Measurements from ENCODE around the gene PROCR.
"Not testable (repeated sequence)": the region's sequence is repeated elsewhere in the genome, so short reads cannot be mapped to it uniquely, and the experiment has no call there.

PROCR gene

DNA sequence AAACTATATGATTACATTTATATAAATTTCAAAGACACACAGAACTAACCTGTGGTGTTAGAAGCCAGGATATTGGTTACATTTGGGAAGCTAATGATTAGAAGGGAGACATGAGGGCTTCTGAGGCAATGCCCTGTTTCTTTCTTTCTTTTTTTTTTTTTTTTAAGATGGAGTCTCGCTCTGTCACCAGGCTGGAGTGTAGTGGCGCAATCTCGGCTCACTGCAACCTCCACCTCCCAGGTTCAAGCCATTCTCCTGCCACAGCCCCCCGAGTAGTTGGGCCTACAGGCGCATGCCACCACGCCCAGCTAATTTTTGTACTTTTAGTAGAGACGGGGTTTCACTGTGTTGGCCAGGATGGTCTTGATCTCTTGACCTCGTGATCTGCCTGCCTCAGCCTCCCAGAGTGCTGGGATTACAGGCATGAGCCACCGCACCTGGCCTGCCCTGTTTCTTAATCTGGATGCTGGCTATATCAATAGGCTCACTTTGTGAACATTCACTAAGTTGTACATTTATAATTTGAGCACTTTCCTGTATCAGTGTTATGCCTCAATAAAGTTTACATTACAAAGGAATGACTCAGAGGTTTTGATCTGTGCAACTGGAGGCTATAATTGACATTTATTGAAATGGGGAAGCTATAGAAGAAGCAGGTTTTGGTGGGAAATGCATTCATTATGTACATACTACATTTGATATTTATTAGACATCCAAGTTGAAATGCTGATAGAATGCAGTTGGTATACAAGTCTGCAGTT lies 21.3 kb downstream of the PROCR start:
- not testable (repeated sequence) for DNase-seq (ENCODE audit: low spot score)

- DNase-seq (ENCODE audit: low spot score) = no peak
Measured at GRCh38 chr20:35196313-35196712, 24.4 kb downstream of the PROCR start.

GRCh38 chr20:35199740-35200139 lies 27.9 kb downstream of the PROCR start:
- DNase-seq (ENCODE audit: low spot score) = no peak

DNA sequence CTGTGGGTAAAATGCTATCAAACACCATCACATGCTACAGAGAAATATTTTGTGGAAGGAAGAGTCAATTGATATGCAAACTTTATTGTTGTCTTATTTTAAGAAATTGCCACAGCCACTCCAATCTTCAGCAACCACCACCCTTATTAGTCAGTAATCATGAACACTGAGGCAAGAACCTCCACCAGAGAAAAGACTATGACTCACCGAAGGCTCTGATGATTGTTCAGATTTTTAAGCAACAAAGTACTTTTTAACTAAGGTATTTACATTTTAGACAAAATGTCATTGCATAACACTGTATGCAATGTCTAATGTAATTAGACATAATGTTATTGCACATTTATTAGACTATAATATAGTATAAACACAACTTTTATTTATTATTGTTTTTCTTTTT lies 28.4 kb downstream of the PROCR start:
- DNase-seq (ENCODE audit: low spot score) = no peak

- DNase-seq (ENCODE audit: low spot score) = not testable (repeated sequence)
Measured at GRCh38 chr20:35201467-35201866, 29.6 kb downstream of the PROCR start.

DNA sequence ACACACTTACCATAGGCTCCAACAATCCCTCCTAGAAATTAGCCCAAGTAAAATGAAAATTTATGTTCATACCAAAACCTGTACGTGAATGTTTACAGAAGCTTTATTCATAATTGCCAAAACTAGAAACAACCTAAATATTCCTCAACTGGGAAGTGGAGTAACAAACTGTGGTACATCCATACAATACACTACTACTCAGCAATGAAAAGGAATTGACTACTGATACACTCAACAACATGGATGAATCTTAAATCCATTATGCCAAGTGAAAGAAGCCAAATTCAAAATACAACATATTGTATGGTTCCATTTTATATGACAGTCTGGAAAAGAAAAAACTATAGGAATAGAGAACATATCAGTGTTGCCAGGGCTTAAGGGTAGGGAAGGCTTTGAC lies 34.9 kb downstream of the PROCR start:
- DNase-seq (ENCODE audit: low spot score) = no peak

DNA sequence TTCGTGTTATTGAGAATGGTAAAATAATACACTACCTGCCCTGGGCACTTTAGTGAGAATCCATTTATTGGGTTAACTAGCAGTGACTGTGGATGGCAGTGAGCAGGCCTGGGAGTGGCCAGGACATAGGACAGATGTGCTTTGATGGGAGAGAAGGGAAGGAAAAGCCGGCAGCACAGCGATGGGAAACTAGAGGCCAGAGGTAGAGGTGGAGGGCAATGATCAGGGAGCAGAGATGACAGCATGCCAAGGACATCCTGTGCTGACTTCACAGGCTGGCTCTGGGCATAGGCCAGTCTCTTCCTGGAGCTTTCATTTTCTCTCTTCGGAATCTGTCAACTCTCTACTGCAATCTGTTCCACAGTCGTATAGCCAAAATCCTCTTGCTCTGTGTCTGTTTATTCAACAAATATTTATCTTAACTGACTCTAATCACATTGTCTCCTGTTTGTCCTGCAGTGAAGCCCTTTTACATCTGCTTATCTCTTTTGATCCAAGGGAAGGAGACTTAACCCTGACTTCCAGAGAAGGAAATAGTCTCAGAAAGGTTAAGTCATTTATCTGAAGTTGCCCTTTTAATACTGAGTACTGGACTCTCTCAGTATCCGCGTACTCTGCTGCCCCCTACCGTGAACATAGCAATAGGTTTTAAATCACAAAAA lies 36.2 kb downstream of the PROCR start:
- DNase-seq (ENCODE audit: low spot score) = peak; percentile 69

GRCh38 chr20:35215066-35215956 lies 43.4 kb downstream of the PROCR start:
- no peak for DNase-seq (ENCODE audit: low spot score)

DNA sequence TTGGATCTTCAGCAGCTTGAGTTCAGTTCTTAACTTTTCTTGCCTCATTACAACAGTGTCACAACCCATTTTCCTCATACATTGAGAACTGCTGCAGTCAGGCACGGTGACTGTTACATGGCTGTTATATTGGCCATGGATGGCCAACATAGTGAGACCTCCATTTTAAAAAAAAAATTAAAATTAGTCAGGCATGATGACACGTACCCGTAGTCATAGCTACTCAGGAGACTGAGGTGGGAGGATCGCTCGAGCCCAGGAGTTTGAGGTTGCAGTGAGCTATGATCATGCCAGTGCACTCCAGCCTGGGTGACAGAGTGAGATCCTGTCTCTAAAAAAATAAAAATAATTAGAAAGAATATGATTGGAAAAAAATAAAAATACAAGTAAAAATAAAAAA lies 44.7 kb downstream of the PROCR start:
- no peak for DNase-seq (ENCODE audit: low spot score)

- DNase-seq (ENCODE audit: low spot score) = no peak
Measured at GRCh38 chr20:35223941-35224340, 52.1 kb downstream of the PROCR start.

- no peak for DNase-seq (ENCODE audit: low spot score)
Measured at GRCh38 chr20:35224536-35224935, 52.7 kb downstream of the PROCR start.

DNA sequence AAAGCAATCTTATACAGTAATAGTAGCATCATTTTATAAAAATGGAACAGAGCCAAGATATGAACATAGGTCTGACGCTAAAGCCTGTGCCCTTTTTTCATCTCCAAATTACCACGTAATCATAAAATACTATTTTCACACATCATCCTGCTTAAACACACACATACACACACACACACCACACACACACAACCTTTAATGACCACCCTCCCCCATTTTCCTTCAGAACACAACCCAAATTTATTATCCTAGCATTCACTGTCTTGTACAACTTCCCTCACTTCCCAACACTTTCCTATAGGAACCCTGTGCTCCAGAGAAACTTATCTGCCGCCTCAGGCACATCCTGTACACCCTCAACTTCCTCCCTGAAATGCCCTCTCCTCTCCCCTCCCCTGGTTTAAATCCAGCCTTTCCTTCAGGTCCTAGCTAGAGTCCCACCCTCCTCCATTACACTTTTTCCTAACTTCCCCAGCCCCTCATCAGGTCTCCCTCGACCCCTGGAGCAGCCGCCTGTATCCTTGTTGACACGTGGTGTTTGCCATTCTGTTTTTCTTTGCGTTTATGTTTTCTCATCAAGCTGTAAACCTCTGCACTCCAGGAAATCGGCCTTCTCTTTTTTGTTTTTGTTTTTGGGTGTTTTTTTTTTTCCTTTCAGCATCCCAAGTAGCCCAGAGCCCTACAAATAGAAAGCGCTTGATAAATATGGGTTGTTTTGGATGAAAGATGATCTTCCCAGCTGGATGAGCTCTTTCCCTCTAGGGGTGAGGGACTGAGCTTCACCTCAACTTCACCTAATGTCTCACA lies 53.6 kb downstream of the PROCR start:
- DNase-seq (ENCODE audit: low spot score) = no peak

DNA sequence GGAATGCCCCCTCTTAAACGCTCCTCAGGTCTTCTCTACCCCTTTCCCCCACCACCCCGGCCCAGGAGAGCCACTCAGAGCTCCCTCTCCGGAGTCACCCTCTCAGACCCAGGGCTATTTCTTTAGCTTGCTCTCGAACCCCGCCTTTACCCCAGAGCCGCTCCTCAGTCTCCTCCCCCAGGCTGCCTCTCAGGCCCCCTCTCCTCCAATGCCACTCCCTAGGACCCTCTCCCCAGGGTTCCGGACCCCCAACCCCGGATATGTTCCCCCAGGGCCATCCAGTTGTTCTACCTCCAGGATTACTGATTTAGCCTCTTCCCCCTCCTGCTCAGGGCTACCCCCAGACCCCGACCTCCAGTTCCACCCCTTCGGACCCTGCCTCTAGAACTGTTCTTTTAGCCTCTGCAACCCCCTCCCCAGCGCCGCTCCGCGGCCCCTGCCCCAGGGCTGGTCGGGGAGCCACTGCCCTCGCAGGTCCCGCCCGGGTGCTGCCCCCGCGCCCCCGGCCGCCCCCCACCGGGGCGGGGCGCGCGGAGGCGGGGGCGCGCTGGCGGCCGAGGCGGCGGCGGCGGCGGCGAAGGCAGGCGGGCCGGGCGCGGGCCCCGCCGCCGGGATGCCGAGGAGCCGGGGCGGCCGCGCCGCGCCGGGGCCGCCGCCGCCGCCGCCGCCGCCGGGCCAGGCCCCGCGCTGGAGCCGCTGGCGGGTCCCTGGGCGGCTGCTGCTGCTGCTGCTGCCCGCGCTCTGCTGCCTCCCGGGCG lies 54.4 kb downstream of the PROCR start, which contains the start of gene MMP24:
Gene MMP24 (plus strand): TSS at position 565 of the 758 bp plus-strand sequence. CDS start 49 bp downstream, at position 614.
- DNase-seq (ENCODE audit: low spot score) = no peak

Measured in CD4-positive, alpha-beta T cell treated with Interleukin-6 at 100 ng/mL for 8 hours (primary cell).